ENCODE measurements around the gene KLHL13. TPM values are rescaled to one million over a fixed set of nuclear protein-coding genes. Genes with fewer than 3 reads are reported as not detected.
"Not testable (repeated sequence)": the region's sequence is repeated elsewhere in the genome, so short reads cannot be mapped to it uniquely, and the experiment has no call there.

The KLHL13 gene
- total RNA-seq, 1 experiment from 2014 or later, result 48.3 TPM

GRCh38 chrX:118047446-118048186 is 69.0 kb downstream of the KLHL13 start:
- Histone ChIP-seq H3K36me3 (peaks cover 3% of the 10 kb centered on the region; the same call in 1 of the 2 replicates), H3K27me3 (no peaks in the 10 kb centered on the region), H3K4me1 (no peaks in the 10 kb centered on the region), H3K27ac (no peak overlapping the region), H3K4me3 (no peak overlapping the region), H3K9me3 (replicated peaks) (no peaks in the 10 kb centered on the region; the same call in 1 of the 2 replicates)
- no peak for DNase-seq

DNA sequence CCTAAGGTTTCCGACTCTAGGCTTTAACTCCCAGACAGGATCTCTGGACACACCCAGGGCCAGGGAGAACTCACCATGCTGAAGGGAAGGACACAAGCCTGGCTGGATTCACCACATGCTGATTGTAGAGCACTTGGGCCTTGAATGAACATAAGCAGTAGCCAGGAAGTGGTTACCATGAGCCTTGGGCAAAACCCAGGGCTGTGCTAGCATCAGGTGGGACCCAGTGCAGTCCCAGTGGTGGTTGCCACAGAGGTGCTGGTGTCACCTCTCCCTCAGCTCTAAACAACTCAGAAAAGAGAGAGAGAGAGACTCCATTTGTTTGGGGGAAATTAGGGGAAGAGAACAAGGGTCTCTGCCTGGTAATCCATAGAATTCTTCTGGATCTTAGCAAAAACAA is 77.0 kb downstream of the KLHL13 start:
- Histone ChIP-seq H3K27me3 (no peaks in the 10 kb centered on the region), H3K36me3 (0 out of 2 replicates have a peak, but pooled peaks cover 2% of the 10 kb centered on the region), H3K27ac (no peak overlapping the region), H3K4me1 (no peaks in the 10 kb centered on the region), H3K4me3 (no peak overlapping the region), H3K9me3 (replicated peaks) (no peaks in the 10 kb centered on the region; the same call in 1 of the 2 replicates)
- DNase-seq, result no peak

- no peak for DNase-seq
- Histone ChIP-seq H3K27me3 (no peaks in the 10 kb centered on the region), H3K9me3 (replicated peaks) (no peaks in the 10 kb centered on the region), H3K4me1 (no peaks in the 10 kb centered on the region), H3K36me3 (0 out of 2 replicates have a peak, but pooled peaks cover 2% of the 10 kb centered on the region), H3K4me3 (no peak overlapping the region), H3K27ac (no peak overlapping the region)
Measured at GRCh38 chrX:118038614-118039365, 77.8 kb downstream of the KLHL13 start.

- no peaks in the 10 kb centered on the region for H3K4me1 ChIP-seq
- H3K9me3 ChIP-seq (replicated peaks), result no peaks in the 10 kb centered on the region; the same call in 1 of the 2 replicates
- H3K27me3 ChIP-seq, result no peaks in the 10 kb centered on the region
- no peak for DNase-seq
- no peaks in the 10 kb centered on the region for H3K36me3 ChIP-seq
- H3K4me3 ChIP-seq, result no peak overlapping the region
- H3K27ac ChIP-seq, result no peak overlapping the region
Measured at GRCh38 chrX:118026631-118027030, 90.0 kb downstream of the KLHL13 start.

DNA sequence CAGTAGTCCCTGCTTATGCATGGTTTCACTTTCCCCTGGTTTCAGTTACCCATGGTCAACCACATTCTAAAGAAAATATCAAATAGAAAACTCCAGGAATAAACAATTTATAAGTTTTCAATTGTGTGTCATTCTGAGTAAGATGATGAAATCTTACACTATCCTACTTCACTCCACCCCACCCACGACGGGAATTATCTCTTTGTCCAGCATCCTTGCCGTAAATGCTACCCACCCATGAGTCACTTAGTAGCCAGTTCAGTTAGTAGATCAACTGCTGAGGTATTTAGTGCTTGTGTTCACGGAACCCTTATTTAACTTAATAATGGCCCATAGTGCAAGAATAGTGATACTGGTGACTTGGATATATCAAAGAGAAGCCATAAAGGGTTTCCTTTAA is 91.4 kb downstream of the KLHL13 start:
- H3K9me3 ChIP-seq (replicated peaks), result no peaks in the 10 kb centered on the region; the same call in 1 of the 2 replicates
- no peaks in the 10 kb centered on the region for H3K36me3 ChIP-seq
- no peak overlapping the region for H3K27ac ChIP-seq
- no peak overlapping the region for H3K4me3 ChIP-seq
- H3K27me3 ChIP-seq, result no peaks in the 10 kb centered on the region
- no peak for DNase-seq
- H3K4me1 ChIP-seq, result no peaks in the 10 kb centered on the region

GRCh38 chrX:118024482-118024881 is 92.1 kb downstream of the KLHL13 start:
- no peak overlapping the region for H3K4me3 ChIP-seq
- DNase-seq, result no peak
- H3K27ac ChIP-seq, result no peak overlapping the region
- no peaks in the 10 kb centered on the region for H3K4me1 ChIP-seq
- no peaks in the 10 kb centered on the region for H3K27me3 ChIP-seq
- no peaks in the 10 kb centered on the region; the same call in 1 of the 2 replicates for H3K9me3 ChIP-seq (replicated peaks)
- no peaks in the 10 kb centered on the region for H3K36me3 ChIP-seq

GRCh38 chrX:118022753-118023152 is 93.9 kb downstream of the KLHL13 start:
- Histone ChIP-seq H3K4me1 (no peaks in the 10 kb centered on the region), H3K27me3 (no peaks in the 10 kb centered on the region), H3K9me3 (replicated peaks) (no peaks in the 10 kb centered on the region; the same call in 1 of the 2 replicates), H3K27ac (no peak overlapping the region), H3K4me3 (no peak overlapping the region), H3K36me3 (no peaks in the 10 kb centered on the region)
- DNase-seq, result no peak

DNA sequence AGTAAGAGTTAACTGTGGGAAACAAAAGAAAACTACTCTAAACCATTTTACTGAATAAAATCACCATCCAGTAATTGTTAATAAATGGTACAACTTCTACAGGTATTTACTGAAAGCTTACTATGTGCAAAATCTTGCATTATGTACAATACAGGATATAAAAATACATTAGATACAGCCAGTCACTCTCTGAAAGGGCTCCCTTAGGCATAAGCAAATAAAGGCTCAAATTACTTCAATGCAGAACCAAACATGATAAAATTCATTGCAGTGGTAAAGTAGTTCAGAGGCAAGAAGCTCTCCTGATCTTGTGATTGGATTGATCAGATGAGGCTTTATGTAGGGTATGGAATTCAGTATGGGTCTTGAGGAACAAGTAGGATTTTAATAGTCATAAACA is 100.2 kb downstream of the KLHL13 start:
- H3K27me3 ChIP-seq, result no peaks in the 10 kb centered on the region
- DNase-seq, result no peak
- no peaks in the 10 kb centered on the region for H3K4me1 ChIP-seq
- no peaks in the 10 kb centered on the region; the same call in 1 of the 2 replicates for H3K36me3 ChIP-seq
- H3K4me3 ChIP-seq, result no peak overlapping the region
- peaks cover 4% of the 10 kb centered on the region; the same call in 1 of the 2 replicates for H3K9me3 ChIP-seq (replicated peaks)
- H3K27ac ChIP-seq, result no peak overlapping the region

DNA sequence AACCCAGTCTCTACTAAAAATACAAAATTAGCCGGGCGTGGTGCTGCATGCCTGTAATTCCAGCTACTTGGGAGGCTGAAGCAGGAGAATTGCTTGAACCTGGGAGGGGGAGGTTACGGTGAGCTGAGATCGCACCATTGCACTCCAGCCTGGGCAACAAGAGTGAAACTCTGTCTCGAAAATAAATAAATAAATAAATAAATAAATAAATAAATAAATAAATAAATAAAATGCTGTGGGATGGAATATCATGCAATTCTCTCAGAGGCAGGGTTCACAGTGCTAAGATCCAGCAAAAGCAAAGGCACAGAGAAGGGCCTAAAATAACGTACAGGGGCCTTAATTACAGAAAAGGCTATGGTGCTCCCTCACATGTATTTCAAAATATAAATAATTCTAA is 114.2 kb downstream of the KLHL13 start:
- not testable (repeated sequence) for DNase-seq; H3K9me3 ChIP-seq (replicated peaks); H3K4me1 ChIP-seq; H3K4me3 ChIP-seq; H3K27ac ChIP-seq; H3K36me3 ChIP-seq; H3K27me3 ChIP-seq

- H3K27me3 ChIP-seq, result no peaks in the 10 kb centered on the region
- no peak for DNase-seq
- no peak overlapping the region for H3K27ac ChIP-seq
- no peaks in the 10 kb centered on the region for H3K4me1 ChIP-seq
- H3K9me3 ChIP-seq (replicated peaks), result no peaks in the 10 kb centered on the region
- H3K4me3 ChIP-seq, result no peak overlapping the region
- H3K36me3 ChIP-seq, result no peaks in the 10 kb centered on the region
Measured at GRCh38 chrX:118000518-118000917, 116.1 kb downstream of the KLHL13 start.

DNA sequence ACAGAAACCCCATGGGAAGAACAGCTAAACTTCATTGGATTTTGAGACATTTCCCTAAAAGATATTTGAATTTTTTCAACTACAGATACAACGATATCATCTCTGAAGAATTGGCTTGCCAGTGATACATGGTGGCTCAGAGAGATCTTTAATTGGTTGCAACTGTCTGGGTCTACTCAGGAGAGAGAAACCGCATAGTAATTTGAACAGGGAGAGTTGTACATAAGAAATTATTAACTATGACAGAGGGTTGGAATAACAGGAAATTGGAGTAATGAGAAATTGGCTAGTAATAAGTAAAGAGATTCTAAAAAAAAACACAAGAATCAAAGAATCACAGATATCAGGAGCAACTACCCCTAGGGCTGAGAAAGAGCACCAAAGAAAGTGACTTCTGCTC is 118.4 kb downstream of the KLHL13 start:
- Histone ChIP-seq H3K27ac (no peak overlapping the region), H3K27me3 (no peaks in the 10 kb centered on the region), H3K4me1 (no peaks in the 10 kb centered on the region), H3K36me3 (no peaks in the 10 kb centered on the region), H3K4me3 (no peak overlapping the region), H3K9me3 (replicated peaks) (no peaks in the 10 kb centered on the region)
- no peak for DNase-seq

- Histone ChIP-seq H3K9me3 (replicated peaks) (no peaks in the 10 kb centered on the region), H3K4me3 (no peak overlapping the region), H3K27ac (no peak overlapping the region), H3K4me1 (peaks cover 3% of the 10 kb centered on the region), H3K27me3 (no peaks in the 10 kb centered on the region), H3K36me3 (no peaks in the 10 kb centered on the region)
- peak in 1 of 2 experiments; percentile 31 for DNase-seq
Measured at GRCh38 chrX:117996918-117997480, 119.6 kb downstream of the KLHL13 start.

GRCh38 chrX:117996408-117996807 is 120.2 kb downstream of the KLHL13 start:
- H3K36me3 ChIP-seq, result no peaks in the 10 kb centered on the region
- H3K27me3 ChIP-seq, result no peaks in the 10 kb centered on the region
- peaks cover 9% of the 10 kb centered on the region for H3K4me1 ChIP-seq
- no peak overlapping the region for H3K27ac ChIP-seq
- DNase-seq, result no peak
- no peak overlapping the region for H3K4me3 ChIP-seq
- no peaks in the 10 kb centered on the region for H3K9me3 ChIP-seq (replicated peaks)

- Histone ChIP-seq H3K36me3 (no peaks in the 10 kb centered on the region), H3K4me1 (peaks cover 10% of the 10 kb centered on the region), H3K27ac (no peak overlapping the region), H3K4me3 (no peak overlapping the region), H3K27me3 (no peaks in the 10 kb centered on the region), H3K9me3 (replicated peaks) (no peaks in the 10 kb centered on the region)
- no peak for DNase-seq
Measured at GRCh38 chrX:117995378-117995777, 121.2 kb downstream of the KLHL13 start.

- H3K36me3 ChIP-seq, result no peaks in the 10 kb centered on the region
- H3K27ac ChIP-seq, result no peak overlapping the region
- H3K4me3 ChIP-seq, result no peak overlapping the region
- no peaks in the 10 kb centered on the region for H3K9me3 ChIP-seq (replicated peaks)
- H3K4me1 ChIP-seq, result peaks cover 12% of the 10 kb centered on the region
- DNase-seq, result no peak
- no peaks in the 10 kb centered on the region for H3K27me3 ChIP-seq
Measured at GRCh38 chrX:117992192-117992723, 124.4 kb downstream of the KLHL13 start.

Data from SJCRH30 (cell line).